Activated CD4-positive, alpha-beta T cell treated with anti-CD3 and anti-CD28 coated beads for 36 hours (primary cell): ENCODE measurements around the gene NBPF12. TPM values are rescaled to one million over a fixed set of nuclear protein-coding genes. Genes with fewer than 3 reads are reported as not detected.
"Not testable (repeated sequence)": the region's sequence is repeated elsewhere in the genome, so short reads cannot be mapped to it uniquely, and the experiment has no call there.

Source experiments
- ATAC-seq: fragments of 200-7000 bp; cut with Tn5 transposase; one replicate; pipeline ENCODE4 v1.10.0; 2021; ENCODE audit warnings: mild to moderate bottlenecking, moderate library complexity
- CTCF ChIA-PET: fragments of 350-600 bp; sonication (Branson Sonifier 250); formaldehyde crosslinking; loops from one replicate; lab custom pipeline; 2021; ENCODE audit warnings: antibody characterized with exemption; lab: Charles Lee
- POLR2A ChIA-PET: fragments of 350-600 bp; sonication (Branson Sonifier 250); formaldehyde crosslinking; loops from one replicate; lab custom pipeline; 2021; ENCODE audit warnings: antibody characterized with exemption, inconsistent platforms; lab: Charles Lee
- DNase-seq: peaks from one replicate; pipeline ENCODE4 v3.0.0-alpha.2; 2020
- H3K27ac Mint-ChIP-seq: one replicate; pipeline ENCODE4 v1.8.0; 2021; ENCODE audit warnings: mixed read lengths
- H3K27me3 Mint-ChIP-seq: one replicate; pipeline ENCODE4 v1.8.0; 2021; ENCODE audit warnings: mixed read lengths
- H3K36me3 Mint-ChIP-seq: one replicate; pipeline ENCODE4 v1.8.0; 2021; ENCODE audit warnings: low read depth, mixed read lengths
- H3K4me1 Mint-ChIP-seq: one replicate; pipeline ENCODE4 v1.8.0; 2021; ENCODE audit warnings: mixed read lengths
- H3K4me3 Mint-ChIP-seq: one replicate; pipeline ENCODE4 v1.8.0; 2021; ENCODE audit warnings: mild to moderate bottlenecking, moderate library complexity, mixed read lengths
- H3K9me3 Mint-ChIP-seq: one replicate; pipeline ENCODE4 v1.8.0; 2021; ENCODE audit warnings: low read depth, mixed read lengths
- intact Hi-C, 2 experiments: fragments of 100-400 bp; cut with DNase I in 1 of 2; cut with micrococcal nuclease in 1 of 2; formaldehyde crosslinking; loops; one replicate each; pipeline versions ENCODE4 v1.14.2 to v1.15.1; 2022 to 2024; cut with DNase I, micrococcal nuclease
- total RNA-seq, 2 experiments: library from RNA; stranded (reverse); gene quantifications; one replicate each; pipeline ENCODE4 v1.2.3, GENCODE V29; 2021

NBPF12 gene
- total RNA-seq, 2 experiments from 2014 or later, result 8.0 to 8.7 TPM

- POLR2A ChIA-PET, H3K36me3 Mint-ChIP-seq, H3K27ac Mint-ChIP-seq, DNase-seq, CTCF ChIA-PET, H3K27me3 Mint-ChIP-seq, H3K9me3 Mint-ChIP-seq, ATAC-seq: not testable (repeated sequence)
- peaks cover 20% of the 10 kb centered on the region for H3K4me1 Mint-ChIP-seq
- peak overlapping the region; percentile 21 for H3K4me3 Mint-ChIP-seq
- intact Hi-C loops, result loop anchor here in 1 of 2 experiments (5.0 kb wide), 1 partner anchor 235 kb away; the partner anchor contains the start of gene PRKAB2
Observed at GRCh38 chr1:146937462-146937861, 662 bp upstream of the NBPF12 start.

GRCh38 chr1:146938927-146939786, 1.0 kb downstream of the NBPF12 start:
- POLR2A ChIA-PET, H3K36me3 Mint-ChIP-seq, CTCF ChIA-PET, H3K27me3 Mint-ChIP-seq, H3K9me3 Mint-ChIP-seq: not testable (repeated sequence)
- H3K4me1 Mint-ChIP-seq, result peaks cover 20% of the 10 kb centered on the region
- intact Hi-C loops, result loop anchor here in 1 of 2 experiments (5.0 kb wide), 1 partner anchor 233 kb away; the partner anchor contains the start of gene PRKAB2
- peak overlapping the region; percentile 51 for H3K27ac Mint-ChIP-seq
- DNase-seq (peak; percentile 53), ATAC-seq (peak; percentile 20)
- H3K4me3 Mint-ChIP-seq, result peak overlapping the region; percentile 92

GRCh38 chr1:146940293-146940692, 2.2 kb downstream of the NBPF12 start:
- H3K4me1 Mint-ChIP-seq, result peaks cover 16% of the 10 kb centered on the region
- H3K27me3 Mint-ChIP-seq, H3K9me3 Mint-ChIP-seq, H3K4me3 Mint-ChIP-seq, H3K36me3 Mint-ChIP-seq, DNase-seq, H3K27ac Mint-ChIP-seq, POLR2A ChIA-PET, CTCF ChIA-PET, ATAC-seq, intact Hi-C loops: not testable (repeated sequence)

- H3K27me3 Mint-ChIP-seq, ATAC-seq, intact Hi-C loops, POLR2A ChIA-PET, H3K27ac Mint-ChIP-seq, H3K36me3 Mint-ChIP-seq, H3K9me3 Mint-ChIP-seq, H3K4me3 Mint-ChIP-seq, DNase-seq, CTCF ChIA-PET: not testable (repeated sequence)
- peaks cover 14% of the 10 kb centered on the region for H3K4me1 Mint-ChIP-seq
Observed at GRCh38 chr1:146943342-146943886, 5.3 kb downstream of the NBPF12 start.

- intact Hi-C loops, result not testable (repeated sequence)
Observed at GRCh38 chr1:146948127-146948526, 10.0 kb downstream of the NBPF12 start.

GRCh38 chr1:146964340-146964739, 26.2 kb downstream of the NBPF12 start:
- H3K27me3 Mint-ChIP-seq, H3K4me1 Mint-ChIP-seq, H3K36me3 Mint-ChIP-seq, H3K9me3 Mint-ChIP-seq, intact Hi-C loops, H3K27ac Mint-ChIP-seq, ATAC-seq, DNase-seq, H3K4me3 Mint-ChIP-seq, CTCF ChIA-PET, POLR2A ChIA-PET: not testable (repeated sequence)

More at GRCh38 chr1:146948127-146948526, 10.0 kb downstream of the NBPF12 start:
- H3K36me3 Mint-ChIP-seq, POLR2A ChIA-PET, H3K27ac Mint-ChIP-seq, ATAC-seq, H3K9me3 Mint-ChIP-seq, H3K4me1 Mint-ChIP-seq, CTCF ChIA-PET, DNase-seq, H3K4me3 Mint-ChIP-seq, H3K27me3 Mint-ChIP-seq: not testable (repeated sequence)

- peak; percentile 7 for DNase-seq
- ATAC-seq, H3K36me3 Mint-ChIP-seq, H3K4me3 Mint-ChIP-seq, H3K27me3 Mint-ChIP-seq, H3K4me1 Mint-ChIP-seq, intact Hi-C loops, H3K27ac Mint-ChIP-seq, POLR2A ChIA-PET, H3K9me3 Mint-ChIP-seq: not testable (repeated sequence)
- CTCF ChIA-PET, result interaction anchor here (0.6 kb wide), 1 partner anchor 115 kb away, joined by 3 read pairs; no protein-coding TSS in a partner anchor
Observed at GRCh38 chr1:146966351-146966750, 28.2 kb downstream of the NBPF12 start.

- POLR2A ChIA-PET, H3K27ac Mint-ChIP-seq, H3K36me3 Mint-ChIP-seq, H3K9me3 Mint-ChIP-seq, H3K27me3 Mint-ChIP-seq, intact Hi-C loops, CTCF ChIA-PET, ATAC-seq, H3K4me1 Mint-ChIP-seq, DNase-seq, H3K4me3 Mint-ChIP-seq: not testable (repeated sequence)
Observed at GRCh38 chr1:146970656-146971055, 32.5 kb downstream of the NBPF12 start.

- DNase-seq, H3K9me3 Mint-ChIP-seq, CTCF ChIA-PET, H3K4me1 Mint-ChIP-seq, H3K27ac Mint-ChIP-seq, H3K4me3 Mint-ChIP-seq, H3K36me3 Mint-ChIP-seq, intact Hi-C loops, ATAC-seq, POLR2A ChIA-PET, H3K27me3 Mint-ChIP-seq: not testable (repeated sequence)
Observed at GRCh38 chr1:146972681-146973080, 34.6 kb downstream of the NBPF12 start.

- H3K9me3 Mint-ChIP-seq, H3K27ac Mint-ChIP-seq, POLR2A ChIA-PET, H3K4me3 Mint-ChIP-seq, ATAC-seq, DNase-seq, H3K4me1 Mint-ChIP-seq, CTCF ChIA-PET, H3K27me3 Mint-ChIP-seq: not testable (repeated sequence)
- peaks cover 11% of the 10 kb centered on the region for H3K36me3 Mint-ChIP-seq
- intact Hi-C loops, result loop anchor here in 1 of 2 experiments (10.0 kb wide), 1 partner anchor 279 kb away; no protein-coding TSS in a partner anchor
Observed at GRCh38 chr1:146985855-146986254, 47.7 kb downstream of the NBPF12 start.

- DNase-seq, H3K4me1 Mint-ChIP-seq, CTCF ChIA-PET, POLR2A ChIA-PET, H3K27me3 Mint-ChIP-seq, H3K4me3 Mint-ChIP-seq, ATAC-seq, H3K9me3 Mint-ChIP-seq, H3K27ac Mint-ChIP-seq: not testable (repeated sequence)
- H3K36me3 Mint-ChIP-seq, result peaks cover 11% of the 10 kb centered on the region
- intact Hi-C loops, result loop anchor here in 1 of 2 experiments (10.0 kb wide), 1 partner anchor 278 kb away; no protein-coding TSS in a partner anchor
Observed at GRCh38 chr1:146986450-146986849, 48.3 kb downstream of the NBPF12 start.
